ENCODE results near the gene ILK.

Gene ILK

GRCh38 chr11:6620636-6621035 is 17.1 kb downstream of the ILK start:
- no peak for DNase-seq (ENCODE audit: low read depth in 2 of 2)
- H3K4me3 ChIP-seq (replicated peaks in 1 of 2; ENCODE audit: low read depth in 2 of 2, low read length in 2 of 2), result no peak overlapping the region
- TF ChIP-seq CTCF (IDR thresholded peaks at IDR 0.05; ENCODE audit: low read depth, low read length), result no peak

GRCh38 chr11:6621711-6622211 is 18.2 kb downstream of the ILK start:
- TF ChIP-seq CTCF (IDR thresholded peaks at IDR 0.05; ENCODE audit: low read depth, low read length), result no peak
- no peak overlapping the region for H3K4me3 ChIP-seq (replicated peaks in 1 of 2; ENCODE audit: low read depth in 2 of 2, low read length in 2 of 2)
- no peak for DNase-seq (ENCODE audit: low read depth in 2 of 2)

DNA sequence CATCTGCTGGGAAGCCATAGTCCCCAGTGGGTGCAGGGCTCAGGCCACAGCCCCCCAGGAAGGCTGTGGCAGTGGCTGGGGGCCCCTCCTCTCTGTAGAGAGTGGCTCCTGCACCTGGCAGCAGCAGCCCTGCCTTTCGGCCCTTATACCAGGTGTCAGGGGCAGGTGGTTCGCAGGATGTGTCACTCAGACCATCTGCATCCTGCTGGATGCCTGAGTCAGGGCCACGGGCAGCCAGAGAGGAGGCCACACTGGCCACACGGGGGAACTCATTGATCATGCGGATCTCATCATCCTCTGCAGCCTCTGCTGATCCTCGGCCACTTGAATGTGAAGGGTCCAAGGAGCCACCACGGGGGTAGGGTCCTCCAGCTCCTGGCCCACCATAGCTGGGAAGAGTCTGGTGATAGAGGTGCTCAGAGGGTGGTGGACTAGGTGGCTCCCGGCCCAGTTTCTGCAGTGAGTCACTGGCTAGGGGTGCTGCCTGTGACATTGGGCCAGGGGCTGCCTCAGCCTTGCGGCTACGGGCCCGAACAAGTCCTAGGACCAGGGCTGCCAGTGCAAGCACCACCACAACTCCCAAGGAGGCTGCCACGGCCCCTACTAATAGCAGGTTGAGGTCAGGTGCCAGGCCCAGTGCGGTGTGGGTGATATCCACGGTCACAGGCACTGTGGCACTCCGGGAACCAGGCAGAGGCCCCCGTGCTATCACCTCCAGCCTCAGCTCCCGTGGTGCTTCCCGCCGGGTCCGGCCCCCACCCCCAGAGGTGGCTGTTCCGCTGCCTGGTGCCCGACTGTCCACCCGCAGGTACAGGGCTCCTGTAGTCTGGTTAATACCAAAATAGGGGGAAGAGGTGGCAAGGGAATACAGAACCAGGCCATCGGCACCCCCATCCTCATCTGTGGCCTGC is 18.9 kb downstream of the ILK start:
- no peak for TF ChIP-seq CTCF (IDR thresholded peaks at IDR 0.05; ENCODE audit: low read depth, low read length)
- DNase-seq (ENCODE audit: low read depth in 2 of 2), result no peak
- H3K4me3 ChIP-seq (replicated peaks in 1 of 2; ENCODE audit: low read depth in 2 of 2, low read length in 2 of 2), result no peak overlapping the region

- H3K4me3 ChIP-seq (replicated peaks in 1 of 2; ENCODE audit: low read depth in 2 of 2, low read length in 2 of 2), result no peak overlapping the region
- no peak for TF ChIP-seq CTCF (IDR thresholded peaks at IDR 0.05; ENCODE audit: low read depth, low read length)
- no peak for DNase-seq (ENCODE audit: low read depth in 2 of 2)
These were observed 20.1 kb downstream of the ILK start for GRCh38 chr11:6623391-6624363.

- no peak for DNase-seq (ENCODE audit: low read depth in 2 of 2)
- no peak overlapping the region for H3K4me3 ChIP-seq (replicated peaks in 1 of 2; ENCODE audit: low read depth in 2 of 2, low read length in 2 of 2)
- TF ChIP-seq CTCF (IDR thresholded peaks at IDR 0.05; ENCODE audit: low read depth, low read length), result no peak
These were observed 21.7 kb downstream of the ILK start for GRCh38 chr11:6625156-6625831.

DNA sequence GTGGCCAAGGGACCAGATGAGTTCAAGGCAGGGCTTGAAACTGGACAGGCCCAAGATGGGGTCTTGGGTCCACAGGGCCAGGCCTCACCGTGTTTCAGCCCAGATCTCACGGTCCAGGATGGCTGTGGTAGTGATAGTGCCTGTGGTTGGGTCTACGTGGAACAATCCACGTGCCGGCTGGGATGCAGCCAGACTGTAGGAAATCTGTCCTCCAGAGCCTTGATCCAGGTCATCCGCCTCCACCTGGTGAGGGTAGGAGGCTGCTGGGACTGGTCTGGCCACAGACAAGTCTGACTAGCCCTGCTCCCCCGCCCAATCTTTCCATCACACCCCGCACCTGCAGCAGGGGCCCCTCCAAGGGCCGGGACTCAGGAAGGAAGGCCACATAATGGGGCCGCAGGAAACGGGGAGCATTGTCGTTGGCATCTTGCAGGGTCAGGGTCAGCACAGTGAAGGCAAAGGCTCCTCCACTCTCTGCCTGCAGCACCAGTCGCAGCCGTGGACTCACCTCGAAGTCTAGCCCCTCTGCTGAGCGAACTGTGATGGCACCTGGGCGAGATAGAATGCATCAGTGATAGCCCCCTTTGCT is 22.4 kb downstream of the ILK start:
- DNase-seq (ENCODE audit: low read depth in 2 of 2), result no peak

More for the DNA sequence above, 22.4 kb downstream of the ILK start:
- no peak for TF ChIP-seq CTCF (IDR thresholded peaks at IDR 0.05; ENCODE audit: low read depth, low read length)
- H3K4me3 ChIP-seq (replicated peaks in 1 of 2; ENCODE audit: low read depth in 2 of 2, low read length in 2 of 2), result no peak overlapping the region
